ENCODE data around the gene SATB2.

- TF ChIP-seq CTCF (IDR thresholded peaks at IDR 0.05) = peak in 2 of 3 donors; percentile 59 to 68
- TF ChIP-seq POLR2AphosphoS5 (IDR thresholded peaks at IDR 0.05) = no peak
- TF ChIP-seq POLR2A (IDR thresholded peaks at IDR 0.05) = no peak
Observed at GRCh38 chr2:199462956-199463692, 5.4 kb upstream of the SATB2 start.

Measured in breast epithelium (tissue), 3 donors.